ENCODE results near the gene PCGF5.

DNA sequence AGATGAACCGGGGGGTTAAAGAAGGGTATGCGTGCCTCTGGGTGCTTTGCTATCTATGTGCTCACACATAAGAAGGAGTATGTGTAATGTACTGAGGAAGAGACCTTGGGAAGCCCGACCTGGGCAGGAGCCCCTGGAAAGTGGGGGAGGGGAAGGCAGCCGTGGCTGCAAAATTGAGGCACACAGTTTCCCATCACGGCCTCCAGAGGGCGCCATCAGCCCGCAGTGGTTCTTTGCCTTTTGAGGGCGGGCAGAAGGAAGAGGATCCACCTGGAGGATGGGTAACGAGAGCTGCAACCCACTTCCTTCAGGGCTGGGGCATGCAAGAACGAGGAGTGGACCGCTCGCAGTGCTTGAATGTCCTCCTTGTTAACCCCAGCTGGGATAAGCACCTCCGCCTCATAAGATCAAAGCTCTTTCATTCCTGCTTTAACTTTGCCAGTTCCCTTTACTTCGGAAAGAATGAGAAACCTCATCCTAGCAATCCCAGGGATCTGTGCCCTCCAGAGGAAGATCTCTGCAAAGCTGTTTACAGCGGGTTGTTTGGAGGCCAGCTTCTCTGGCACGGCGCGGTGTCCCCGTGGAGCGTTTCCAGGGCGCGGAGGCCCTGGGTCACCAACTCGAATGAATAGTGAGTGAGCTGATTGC, 77.9 kb downstream of the PCGF5 start:
- TF ChIP-seq, protein P1, sequence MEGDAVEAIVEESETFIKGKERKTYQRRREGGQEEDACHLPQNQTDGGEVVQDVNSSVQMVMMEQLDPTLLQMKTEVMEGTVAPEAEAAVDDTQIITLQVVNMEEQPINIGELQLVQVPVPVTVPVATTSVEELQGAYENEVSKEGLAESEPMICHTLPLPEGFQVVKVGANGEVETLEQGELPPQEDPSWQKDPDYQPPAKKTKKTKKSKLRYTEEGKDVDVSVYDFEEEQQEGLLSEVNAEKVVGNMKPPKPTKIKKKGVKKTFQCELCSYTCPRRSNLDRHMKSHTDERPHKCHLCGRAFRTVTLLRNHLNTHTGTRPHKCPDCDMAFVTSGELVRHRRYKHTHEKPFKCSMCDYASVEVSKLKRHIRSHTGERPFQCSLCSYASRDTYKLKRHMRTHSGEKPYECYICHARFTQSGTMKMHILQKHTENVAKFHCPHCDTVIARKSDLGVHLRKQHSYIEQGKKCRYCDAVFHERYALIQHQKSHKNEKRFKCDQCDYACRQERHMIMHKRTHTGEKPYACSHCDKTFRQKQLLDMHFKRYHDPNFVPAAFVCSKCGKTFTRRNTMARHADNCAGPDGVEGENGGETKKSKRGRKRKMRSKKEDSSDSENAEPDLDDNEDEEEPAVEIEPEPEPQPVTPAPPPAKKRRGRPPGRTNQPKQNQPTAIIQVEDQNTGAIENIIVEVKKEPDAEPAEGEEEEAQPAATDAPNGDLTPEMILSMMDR (conservative IDR thresholded peaks at IDR 0.05): peak; percentile 83
- no peak for TF ChIP-seq EZH2 (IDR thresholded peaks at IDR 0.05; ENCODE audit: low read depth)

Measured in PC-9 (cell line).